GM13977 (cell line): Measurements from ENCODE around the gene RAD9A.
"Not testable (repeated sequence)": the region's sequence is repeated elsewhere in the genome, so short reads cannot be mapped to it uniquely, and the experiment has no call there.

Experiments used
- DNase-seq: peaks from one replicate; pipeline ENCODE4 v3.0.0; 2012; ENCODE audit warnings: low spot score
- CTCF ChIP-seq: IDR thresholded peaks from 2 replicates; pipeline ENCODE4 v1.5.1; 2012; ENCODE audit warnings: mild to moderate bottlenecking, control low read depth; ENCODE audit not compliant: insufficient read depth; ENCODE audit errors: extremely low read depth, missing control alignments
- in situ Hi-C: fragments of 300-500 bp; cut with MboI; formaldehyde crosslinking; loops from one replicate; pipeline ENCODE4 v1.12.0; 2022; ENCODE audit warnings: low sequenced_read_pairs, low pct_unique_long_range_greater_than_20kb, mixed read lengths, inconsistent platforms; ENCODE audit not compliant: unreplicated experiment

Gene RAD9A

DNA sequence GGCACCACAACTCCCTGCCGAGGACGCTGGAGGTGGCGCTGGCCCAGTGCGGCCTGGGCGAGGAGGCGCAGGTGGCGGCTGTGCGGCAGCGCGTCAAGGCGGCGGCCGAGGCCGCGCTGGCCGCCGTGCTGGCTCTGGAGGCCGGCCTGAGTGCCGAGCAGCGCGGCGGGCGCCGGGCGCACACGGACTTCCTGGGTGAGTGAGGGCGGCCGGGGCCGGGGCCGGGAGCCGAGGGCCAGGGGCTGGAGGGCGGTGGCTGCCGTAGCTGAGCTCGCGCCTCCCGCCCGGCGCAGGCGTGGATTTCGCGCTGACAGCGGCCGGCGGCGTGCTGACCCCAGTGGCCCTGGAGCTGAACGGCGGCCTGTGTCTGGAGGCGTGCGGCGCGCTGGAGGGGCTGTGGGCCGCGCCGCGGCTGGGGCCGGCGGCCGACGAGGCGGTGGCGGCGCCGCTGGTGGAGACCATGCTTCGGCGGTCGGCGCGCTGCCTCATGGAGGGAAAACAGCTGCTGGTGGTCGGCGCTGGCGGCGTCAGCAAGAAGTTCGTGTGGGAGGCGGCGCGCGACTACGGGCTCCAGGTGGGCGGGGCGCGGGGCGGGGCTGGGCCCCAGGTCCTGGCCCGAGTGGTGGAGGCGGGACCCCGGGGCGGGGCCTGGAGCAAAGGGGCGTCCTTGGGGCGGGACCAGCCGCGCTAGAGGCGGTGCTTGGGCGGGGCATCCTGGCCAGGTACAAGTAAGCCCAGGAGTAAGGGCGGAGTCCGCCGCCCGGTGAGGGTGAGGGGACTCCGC, 29.1 kb downstream of the RAD9A start:
- no peak for TF ChIP-seq CTCF
- peak; percentile 100 for DNase-seq
- in situ Hi-C loops: no loop called here

- DNase-seq: no peak
- in situ Hi-C loops: no loop called here
- TF ChIP-seq CTCF: no peak
Observed at GRCh38 chr11:67421430-67422031, 29.7 kb downstream of the RAD9A start.

GRCh38 chr11:67422891-67423290, 31.1 kb downstream of the RAD9A start:
- in situ Hi-C loops: no loop called here
- no peak for TF ChIP-seq CTCF
- no peak for DNase-seq

DNA sequence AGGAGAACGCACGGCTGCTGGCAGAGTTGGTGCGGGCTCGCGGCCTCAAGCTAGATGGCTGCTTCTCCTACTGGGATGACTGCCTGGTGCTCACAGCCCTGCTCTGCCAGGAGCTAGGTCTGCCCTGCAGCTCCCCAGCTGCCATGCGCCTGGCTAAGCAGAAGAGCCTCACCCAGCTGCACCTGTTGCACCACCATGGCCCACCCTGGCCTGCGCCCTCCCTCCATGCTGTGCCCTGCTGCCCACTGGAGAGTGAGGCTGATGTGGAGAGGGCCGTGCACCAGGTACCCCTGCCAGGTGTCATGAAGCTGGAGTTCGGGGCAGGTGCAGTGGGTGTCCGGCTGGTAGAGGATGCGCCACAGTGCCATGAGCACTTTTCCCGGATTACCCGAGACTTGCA, 31.7 kb downstream of the RAD9A start:
- in situ Hi-C loops: no loop called here
- no peak for TF ChIP-seq CTCF
- DNase-seq: no peak

DNA sequence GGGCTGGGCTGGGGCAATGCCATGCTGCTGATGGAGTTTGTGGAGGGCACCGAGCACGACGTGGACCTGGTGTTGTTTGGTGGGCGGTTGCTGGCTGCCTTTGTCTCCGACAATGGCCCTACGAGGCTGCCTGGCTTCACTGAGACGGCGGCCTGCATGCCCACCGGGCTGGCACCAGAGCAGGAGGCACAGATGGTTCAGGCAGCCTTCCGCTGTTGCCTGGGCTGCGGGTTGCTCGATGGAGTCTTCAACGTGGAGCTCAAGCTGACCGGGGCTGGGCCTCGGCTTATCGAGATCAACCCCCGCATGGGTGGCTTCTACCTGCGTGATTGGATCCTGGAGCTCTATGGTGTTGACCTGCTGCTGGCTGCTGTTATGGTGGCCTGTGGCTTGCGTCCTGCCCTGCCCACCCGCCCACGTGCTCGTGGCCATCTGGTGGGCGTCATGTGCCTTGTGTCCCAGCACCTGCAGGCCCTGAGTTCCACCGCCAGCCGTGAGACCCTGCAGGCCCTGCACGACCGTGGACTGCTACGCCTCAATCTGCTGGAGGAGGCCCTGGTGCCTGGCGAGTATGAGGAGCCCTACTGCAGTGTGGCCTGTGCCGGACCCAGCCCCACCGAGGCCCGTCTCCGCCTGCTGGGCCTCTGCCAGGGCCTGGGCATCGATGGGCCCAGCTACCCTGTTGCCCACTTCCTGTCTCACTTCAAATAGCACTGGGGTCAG, 32.3 kb downstream of the RAD9A start:
- no peak for TF ChIP-seq CTCF
- DNase-seq: no peak
- in situ Hi-C loops: no loop called here

- DNase-seq, in situ Hi-C loops: not testable (repeated sequence)
Observed at GRCh38 chr11:67427364-67427859, 35.6 kb downstream of the RAD9A start.
